Immature natural killer cell (primary cell): ENCODE data around the gene FLRT2. TPM values are rescaled to one million over a fixed set of nuclear protein-coding genes. Genes with fewer than 3 reads are reported as not detected.

Experiments
- DNase-seq, 3 donors: peaks; one replicate each; pipeline ENCODE4 v3.0.0; 2022; ENCODE audit warnings: mixed read lengths in 1 of 3
- H3K27ac Mint-ChIP-seq, 6 donors: one replicate each; pipeline ENCODE4 v1.8.0; 2020; ENCODE audit warnings: mixed read lengths in 6 of 6, mild to moderate bottlenecking in 5 of 6, inconsistent platforms in 4 of 6, moderate library complexity in 3 of 6
- H3K27me3 Mint-ChIP-seq, 3 donors: one replicate each; pipeline ENCODE4 v1.8.0; 2020 to 2021; ENCODE audit warnings: low read depth in 3 of 3, mild to moderate bottlenecking in 3 of 3, mixed read lengths in 3 of 3, moderate library complexity in 3 of 3, inconsistent platforms in 1 of 3
- H3K36me3 Mint-ChIP-seq, 3 donors: one replicate each; pipeline ENCODE4 v1.8.0; 2020; ENCODE audit warnings: mixed read lengths in 3 of 3, inconsistent platforms in 2 of 3, mild to moderate bottlenecking in 2 of 3
- H3K4me1 Mint-ChIP-seq, 2 donors: one replicate each; pipeline ENCODE4 v1.8.0; 2020; ENCODE audit warnings: inconsistent platforms in 2 of 2, mild to moderate bottlenecking in 2 of 2, mixed read lengths in 2 of 2, moderate library complexity in 1 of 2
- H3K4me3 Mint-ChIP-seq, 5 donors: one replicate each; pipeline ENCODE4 v1.8.0; 2020; ENCODE audit warnings: mild to moderate bottlenecking in 5 of 5, mixed read lengths in 5 of 5, inconsistent platforms in 3 of 5, moderate library complexity in 3 of 5
- H3K9me3 Mint-ChIP-seq, 6 donors: one replicate each; pipeline ENCODE4 v1.8.0; 2020; ENCODE audit warnings: mild to moderate bottlenecking in 6 of 6, mixed read lengths in 6 of 6, inconsistent platforms in 4 of 6, moderate library complexity in 3 of 6
- polyA plus RNA-seq, 3 donors: library from polyadenylated mRNA; unstranded; fragments of 300-500 nt; fragmentation: Illumina TruSeq; gene quantifications; one replicate each; pipeline ENCODE4 v1.2.3, GENCODE V29; 2021

FLRT2 gene
- polyA plus RNA-seq, 3 donors from 2014 or later: not detected

GRCh38 chr14:85620947-85621346, 91.0 kb downstream of the FLRT2 start:
- Mint-ChIP-seq H3K27me3 (no peaks in the 10 kb centered on the region), H3K36me3 (no peaks in the 10 kb centered on the region), H3K4me3 (no peak overlapping the region), H3K4me1 (no peaks in the 10 kb centered on the region), H3K27ac (no peak overlapping the region), H3K9me3 (peaks cover 0 to 12% (median 0%) of the 10 kb centered on the region in 6 donors)
- no peak for DNase-seq

GRCh38 chr14:85622106-85622505, 92.2 kb downstream of the FLRT2 start:
- DNase-seq: no peak
- H3K27me3 Mint-ChIP-seq: no peaks in the 10 kb centered on the region
- H3K4me3 Mint-ChIP-seq: no peak overlapping the region
- peaks cover 0 to 12% (median 0%) of the 10 kb centered on the region in 6 donors for H3K9me3 Mint-ChIP-seq
- no peaks in the 10 kb centered on the region for H3K36me3 Mint-ChIP-seq
- no peaks in the 10 kb centered on the region for H3K4me1 Mint-ChIP-seq
- H3K27ac Mint-ChIP-seq: no peak overlapping the region

GRCh38 chr14:85622986-85623685, 93.2 kb downstream of the FLRT2 start:
- Mint-ChIP-seq H3K27ac (no peak overlapping the region), H3K36me3 (no peaks in the 10 kb centered on the region), H3K9me3 (peaks cover 0 to 12% (median 0%) of the 10 kb centered on the region in 6 donors), H3K27me3 (no peaks in the 10 kb centered on the region), H3K4me1 (no peaks in the 10 kb centered on the region), H3K4me3 (no peak overlapping the region)
- DNase-seq: no peak

- Mint-ChIP-seq H3K36me3 (no peaks in the 10 kb centered on the region), H3K4me1 (no peaks in the 10 kb centered on the region), H3K9me3 (peaks cover 0 to 7% (median 0%) of the 10 kb centered on the region in 6 donors), H3K27ac (no peak overlapping the region), H3K4me3 (no peak overlapping the region), H3K27me3 (peaks cover 0 to 2% (median 0%) of the 10 kb centered on the region in 3 donors)
- DNase-seq: no peak
These were observed 96.1 kb downstream of the FLRT2 start for GRCh38 chr14:85625925-85626585.

- DNase-seq: no peak
- Mint-ChIP-seq H3K27ac (no peak overlapping the region), H3K9me3 (peaks cover 0 to 4% (median 0%) of the 10 kb centered on the region in 6 donors), H3K4me1 (no peaks in the 10 kb centered on the region), H3K27me3 (peaks cover 0 to 2% (median 0%) of the 10 kb centered on the region in 3 donors), H3K4me3 (no peak overlapping the region), H3K36me3 (no peaks in the 10 kb centered on the region)
These were observed 104.3 kb downstream of the FLRT2 start for GRCh38 chr14:85634205-85634604.

- no peak overlapping the region for H3K4me3 Mint-ChIP-seq
- H3K27ac Mint-ChIP-seq: no peak overlapping the region
- H3K4me1 Mint-ChIP-seq: no peaks in the 10 kb centered on the region
- DNase-seq: no peak
- peaks cover 0 to 2% (median 0%) of the 10 kb centered on the region in 3 donors for H3K27me3 Mint-ChIP-seq
- peaks cover 0 to 6% (median 0%) of the 10 kb centered on the region in 6 donors for H3K9me3 Mint-ChIP-seq
- no peaks in the 10 kb centered on the region for H3K36me3 Mint-ChIP-seq
These were observed 114.3 kb downstream of the FLRT2 start for GRCh38 chr14:85644211-85644610.

- Mint-ChIP-seq H3K36me3 (no peaks in the 10 kb centered on the region), H3K4me1 (no peaks in the 10 kb centered on the region)
These were observed 123.1 kb downstream of the FLRT2 start for GRCh38 chr14:85653029-85653428.

GRCh38 chr14:85660243-85660922, 130.4 kb downstream of the FLRT2 start:
- H3K27ac Mint-ChIP-seq: no peak overlapping the region
- H3K36me3 Mint-ChIP-seq: no peaks in the 10 kb centered on the region
- no peak overlapping the region for H3K4me3 Mint-ChIP-seq
- no peaks in the 10 kb centered on the region for H3K9me3 Mint-ChIP-seq
- H3K4me1 Mint-ChIP-seq: no peaks in the 10 kb centered on the region
- DNase-seq: no peak
- H3K27me3 Mint-ChIP-seq: peaks cover 0 to 5% (median 4%) of the 10 kb centered on the region in 3 donors

More at GRCh38 chr14:85653029-85653428, 123.1 kb downstream of the FLRT2 start:
- H3K9me3 Mint-ChIP-seq: no peaks in the 10 kb centered on the region
- H3K4me3 Mint-ChIP-seq: no peak overlapping the region
- peaks cover 0 to 4% (median 0%) of the 10 kb centered on the region in 3 donors for H3K27me3 Mint-ChIP-seq
- DNase-seq: no peak
- H3K27ac Mint-ChIP-seq: no peak overlapping the region

GRCh38 chr14:85662096-85662495, 132.2 kb downstream of the FLRT2 start:
- no peaks in the 10 kb centered on the region for H3K36me3 Mint-ChIP-seq
- H3K9me3 Mint-ChIP-seq: no peaks in the 10 kb centered on the region
- H3K27ac Mint-ChIP-seq: no peak overlapping the region
- peaks cover 0 to 8% (median 0%) of the 10 kb centered on the region in 3 donors for H3K27me3 Mint-ChIP-seq
- DNase-seq: no peak
- peaks cover 3 to 6% of the 10 kb centered on the region in 2 donors for H3K4me1 Mint-ChIP-seq
- no peak overlapping the region for H3K4me3 Mint-ChIP-seq

GRCh38 chr14:85663256-85663655, 133.3 kb downstream of the FLRT2 start:
- Mint-ChIP-seq H3K27me3 (peaks cover 0 to 8% (median 0%) of the 10 kb centered on the region in 3 donors), H3K4me3 (no peak overlapping the region), H3K9me3 (no peaks in the 10 kb centered on the region), H3K27ac (no peak overlapping the region), H3K4me1 (peaks cover 3 to 6% of the 10 kb centered on the region in 2 donors), H3K36me3 (no peaks in the 10 kb centered on the region)
- DNase-seq: no peak

GRCh38 chr14:85663667-85664066, 133.7 kb downstream of the FLRT2 start:
- Mint-ChIP-seq H3K27me3 (peaks cover 0 to 8% (median under 1%) of the 10 kb centered on the region in 3 donors), H3K27ac (no peak overlapping the region), H3K36me3 (no peaks in the 10 kb centered on the region), H3K4me3 (no peak overlapping the region), H3K9me3 (no peaks in the 10 kb centered on the region), H3K4me1 (peaks cover 3 to 6% of the 10 kb centered on the region in 2 donors)
- no peak for DNase-seq

GRCh38 chr14:85675957-85676356, 146.0 kb downstream of the FLRT2 start:
- H3K27me3 Mint-ChIP-seq: peaks cover 0 to 2% (median 0%) of the 10 kb centered on the region in 3 donors
- H3K4me1 Mint-ChIP-seq: no peaks in the 10 kb centered on the region
- H3K27ac Mint-ChIP-seq: no peak overlapping the region
- H3K9me3 Mint-ChIP-seq: peaks cover 0 to 1% (median 0%) of the 10 kb centered on the region in 6 donors
- no peak overlapping the region for H3K4me3 Mint-ChIP-seq
- no peak for DNase-seq
- H3K36me3 Mint-ChIP-seq: no peaks in the 10 kb centered on the region

- H3K36me3 Mint-ChIP-seq: no peaks in the 10 kb centered on the region
- H3K27ac Mint-ChIP-seq: no peak overlapping the region
- H3K4me3 Mint-ChIP-seq: no peak overlapping the region
- no peaks in the 10 kb centered on the region for H3K9me3 Mint-ChIP-seq
- peaks cover 0 to 7% (median 0%) of the 10 kb centered on the region in 3 donors for H3K27me3 Mint-ChIP-seq
- no peaks in the 10 kb centered on the region for H3K4me1 Mint-ChIP-seq
- no peak for DNase-seq
These were observed 157.0 kb downstream of the FLRT2 start for GRCh38 chr14:85686908-85687307.

- no peaks in the 10 kb centered on the region for H3K36me3 Mint-ChIP-seq
- DNase-seq: no peak
- H3K27ac Mint-ChIP-seq: no peak overlapping the region
- H3K4me1 Mint-ChIP-seq: no peaks in the 10 kb centered on the region
- H3K4me3 Mint-ChIP-seq: no peak overlapping the region
- no peaks in the 10 kb centered on the region for H3K9me3 Mint-ChIP-seq
- H3K27me3 Mint-ChIP-seq: peaks cover 0 to 7% (median 0%) of the 10 kb centered on the region in 3 donors
These were observed 157.5 kb downstream of the FLRT2 start for GRCh38 chr14:85687456-85687855.
